Endometrium (tissue), 2 donors: Measurements from ENCODE around the gene KCNIP4.

Experiments used
- FAIRE-seq: peaks from 2 replicates; lab custom pipeline; 2012; peaks lifted over from hg19 to GRCh38; lab: Jason Lieb, UNC
- donor health status: control.
- donor health status: control.

The KCNIP4 gene

GRCh38 chr4:21763855-21764254, 184.7 kb downstream of the KCNIP4 start:
- FAIRE-seq: no peak

DNA sequence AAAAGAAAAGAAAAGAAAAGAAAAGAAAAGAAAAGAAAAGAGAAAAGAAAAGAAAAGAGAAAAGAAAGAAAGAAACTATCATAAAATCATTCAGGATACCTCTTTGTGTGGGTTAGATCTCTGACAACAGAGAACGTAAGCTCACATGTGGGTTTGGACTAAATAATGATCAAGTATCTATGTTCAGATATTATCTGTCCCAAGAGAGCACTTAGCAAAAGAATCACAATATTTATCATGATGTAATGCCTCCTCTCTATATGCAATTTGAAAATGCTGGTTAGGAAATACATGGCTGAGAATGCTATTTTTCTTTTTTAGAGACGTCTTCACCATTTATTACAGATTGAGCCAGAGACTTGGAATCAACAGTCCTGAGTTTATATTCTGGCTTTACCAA, 191.3 kb downstream of the KCNIP4 start:
- FAIRE-seq: no peak

DNA sequence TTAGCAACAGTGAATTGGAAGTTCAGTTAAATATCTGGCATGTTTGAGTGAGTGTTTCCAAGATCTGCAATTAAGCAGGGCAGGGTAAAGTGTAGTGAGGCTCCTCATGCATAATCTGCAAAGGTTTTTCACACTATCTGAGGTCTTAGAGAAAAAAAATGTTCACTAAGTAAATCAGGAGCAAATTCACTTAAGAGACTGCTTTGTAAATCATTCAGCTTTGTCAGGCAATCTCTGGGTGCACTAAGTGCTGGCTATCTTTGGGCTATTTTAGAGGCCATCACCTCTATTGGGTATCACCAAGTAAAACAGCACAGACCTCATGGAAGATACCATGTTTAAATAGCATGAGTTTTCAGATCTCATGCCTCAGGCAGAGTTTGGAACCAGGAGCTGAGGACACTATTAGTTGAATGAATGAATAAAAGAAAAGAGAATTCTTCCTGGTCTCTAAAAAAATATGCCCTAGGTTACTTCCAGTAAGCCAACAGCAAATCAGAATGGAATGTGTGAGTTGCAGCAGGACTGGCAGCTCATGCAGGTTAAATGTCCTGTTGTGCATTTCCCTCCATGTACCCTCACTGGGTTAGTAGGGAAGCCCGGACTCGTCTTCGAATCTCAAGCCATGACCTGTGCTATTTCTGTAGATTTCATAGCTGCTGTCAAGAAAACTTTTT, 195.3 kb downstream of the KCNIP4 start:
- FAIRE-seq: no peak

DNA sequence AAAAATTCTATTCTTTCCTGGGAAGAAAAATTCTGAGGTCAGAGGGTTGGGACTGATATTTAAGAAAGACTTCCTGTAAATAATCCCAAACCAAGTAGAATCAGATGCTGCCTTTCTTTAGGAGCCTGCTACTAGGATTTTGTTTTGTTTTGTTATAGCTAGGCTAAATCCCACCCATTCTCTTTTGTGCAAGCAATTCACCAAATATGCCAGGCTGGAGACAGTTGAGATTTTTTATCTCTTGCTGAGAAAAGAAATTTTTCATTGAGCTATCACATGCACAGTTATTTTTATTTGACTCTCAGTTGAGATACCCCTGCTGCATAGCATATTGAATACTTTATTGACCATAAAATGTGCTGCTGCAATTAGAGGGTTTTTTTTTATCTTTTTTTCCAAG, 196.0 kb downstream of the KCNIP4 start:
- FAIRE-seq: no peak

- no peak for FAIRE-seq
These were observed 198.6 kb downstream of the KCNIP4 start for GRCh38 chr4:21749924-21750323.

- FAIRE-seq: no peak
These were observed 199.2 kb downstream of the KCNIP4 start for GRCh38 chr4:21749412-21749811.

- no peak for FAIRE-seq
These were observed 204.5 kb downstream of the KCNIP4 start for GRCh38 chr4:21744046-21744445.

DNA sequence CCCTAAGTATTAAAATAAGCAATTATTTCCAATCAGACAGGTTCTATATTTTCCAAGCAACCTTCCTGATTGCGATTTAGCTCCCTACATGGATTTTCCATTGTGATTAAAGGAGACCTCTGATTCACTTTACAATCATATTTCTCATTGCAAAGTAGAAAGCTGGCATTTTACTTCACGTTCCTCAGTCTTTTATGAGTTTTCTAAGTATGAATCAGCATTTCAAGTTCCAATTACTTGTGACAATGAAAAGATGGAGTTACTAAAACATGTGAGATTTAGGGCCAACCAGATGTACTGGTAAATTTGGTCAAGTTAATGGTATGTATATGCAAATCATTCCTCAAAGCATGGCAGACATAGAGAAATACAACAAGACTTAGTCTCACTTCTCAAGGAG, 206.2 kb downstream of the KCNIP4 start:
- no peak for FAIRE-seq

DNA sequence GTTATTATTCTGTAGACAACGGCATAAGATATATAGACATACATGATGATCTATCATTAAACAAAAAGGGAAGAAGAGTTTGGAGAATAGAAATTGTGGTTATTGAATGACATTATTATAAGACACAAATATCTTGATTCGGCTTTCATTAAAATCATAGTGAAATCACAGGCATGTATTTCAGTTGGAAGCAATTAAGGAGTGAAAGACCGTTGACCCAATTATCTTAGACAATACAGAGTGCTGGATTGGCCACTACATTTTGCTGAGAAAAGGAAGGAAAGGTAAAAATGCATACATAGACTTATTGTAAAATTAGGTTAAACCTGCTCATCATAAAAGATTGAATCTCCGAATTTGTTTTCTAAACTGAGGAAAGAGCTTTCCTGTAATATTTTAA, 209.8 kb downstream of the KCNIP4 start:
- FAIRE-seq: no peak

DNA sequence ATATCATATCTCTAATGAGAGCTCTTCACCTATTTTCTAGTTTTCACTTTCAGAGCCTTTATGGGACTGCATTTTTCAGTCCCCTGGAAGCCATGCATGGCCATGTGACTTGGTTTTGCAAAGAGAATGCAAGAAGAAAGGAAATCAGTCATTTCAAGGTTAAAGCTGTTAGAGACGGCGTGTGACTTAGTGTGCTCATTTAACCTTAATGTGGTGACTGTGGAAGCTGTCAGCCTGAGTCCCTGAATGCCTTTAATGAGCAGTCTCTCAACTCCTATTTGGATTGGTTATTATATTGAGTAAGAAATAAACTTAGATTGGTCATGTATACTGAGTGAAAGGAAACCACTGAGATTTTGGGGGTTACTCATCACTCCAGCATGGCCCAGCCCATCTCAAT, 212.7 kb downstream of the KCNIP4 start:
- no peak for FAIRE-seq

DNA sequence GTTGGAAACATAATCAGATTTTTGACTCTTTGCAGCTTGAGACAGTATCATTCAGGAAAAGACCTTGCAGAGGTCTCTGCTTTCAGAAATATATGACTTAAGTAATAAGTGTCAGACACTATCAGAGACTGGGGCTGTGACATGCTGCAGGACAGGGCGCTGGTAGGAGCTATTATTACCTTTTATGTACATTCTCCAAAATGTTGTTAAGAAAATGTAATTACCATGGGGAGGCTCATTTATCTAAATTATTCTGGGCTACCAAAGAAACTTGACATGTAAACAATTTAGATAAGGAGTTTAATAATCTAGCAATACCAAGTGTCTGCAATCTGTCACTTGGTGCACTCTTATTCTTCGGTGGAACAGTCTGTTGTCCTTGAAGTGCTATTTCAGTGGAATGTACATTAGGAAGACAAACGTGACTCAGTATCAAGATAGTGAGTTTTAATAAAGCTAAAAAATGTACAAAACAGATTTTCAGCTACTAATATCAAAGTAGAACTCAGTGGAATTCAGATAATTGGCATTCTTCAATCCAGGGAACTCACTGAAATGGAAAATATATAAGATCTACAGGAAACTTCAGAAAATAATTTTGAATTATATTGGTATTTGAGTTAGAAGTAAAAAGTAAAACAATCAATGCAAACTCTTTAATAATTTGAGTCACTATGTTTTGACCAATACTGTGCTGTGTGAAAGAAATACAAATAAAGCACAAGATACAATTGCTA, 214.5 kb downstream of the KCNIP4 start:
- FAIRE-seq: no peak

- FAIRE-seq: no peak
These were observed 220.3 kb downstream of the KCNIP4 start for GRCh38 chr4:21728304-21728703.

DNA sequence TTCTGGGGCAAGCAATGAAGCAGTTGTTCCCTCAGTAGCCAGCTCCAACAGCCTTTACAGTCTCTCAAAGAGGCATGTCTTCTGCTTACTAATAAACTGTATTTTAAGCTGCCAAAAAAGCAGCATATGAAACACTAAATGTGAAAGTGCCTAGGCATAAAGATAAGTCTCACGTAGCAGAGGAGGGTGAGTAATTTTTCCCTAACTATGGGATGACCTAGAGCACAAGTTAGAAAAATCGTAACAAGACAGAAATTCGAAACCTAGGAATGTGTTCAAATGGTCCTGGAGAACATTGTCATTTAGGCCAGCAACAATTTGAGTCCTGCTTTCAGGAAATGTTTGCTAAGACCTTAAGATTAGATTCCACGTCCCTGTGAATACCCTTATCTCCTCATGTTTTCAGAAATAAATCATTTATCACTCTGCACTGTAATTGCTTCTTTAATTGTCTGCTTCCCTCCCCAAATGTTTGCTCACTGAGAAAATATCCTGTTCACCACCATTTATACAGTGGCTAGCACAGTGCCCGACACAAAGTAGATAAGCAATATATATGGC, 222.2 kb downstream of the KCNIP4 start:
- FAIRE-seq: no peak

- FAIRE-seq: no peak
These were observed 226.3 kb downstream of the KCNIP4 start for GRCh38 chr4:21722157-21722839.

GRCh38 chr4:21716531-21716930, 232.0 kb downstream of the KCNIP4 start:
- no peak for FAIRE-seq

GRCh38 chr4:21710179-21710835, 238.3 kb downstream of the KCNIP4 start:
- no peak for FAIRE-seq

DNA sequence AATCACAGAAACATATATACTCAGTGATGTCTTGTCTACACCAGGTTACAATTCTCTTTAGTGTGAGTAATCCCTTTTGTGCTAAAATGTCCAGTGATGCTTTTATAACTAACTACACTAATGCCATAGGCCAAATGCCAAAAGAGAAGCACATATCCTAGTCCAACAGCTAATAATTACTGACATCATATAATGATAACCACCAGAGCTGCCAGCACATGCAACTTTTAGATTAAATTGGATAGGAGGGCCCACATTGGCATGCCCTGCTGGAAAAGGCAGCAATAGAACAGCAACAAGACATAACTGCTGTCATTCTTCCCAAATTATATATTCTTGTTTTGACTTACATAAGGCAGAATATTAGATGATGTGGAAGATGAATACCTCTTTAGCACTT, 238.8 kb downstream of the KCNIP4 start:
- no peak for FAIRE-seq

- FAIRE-seq: no peak
These were observed 239.5 kb downstream of the KCNIP4 start for GRCh38 chr4:21709031-21709430.

DNA sequence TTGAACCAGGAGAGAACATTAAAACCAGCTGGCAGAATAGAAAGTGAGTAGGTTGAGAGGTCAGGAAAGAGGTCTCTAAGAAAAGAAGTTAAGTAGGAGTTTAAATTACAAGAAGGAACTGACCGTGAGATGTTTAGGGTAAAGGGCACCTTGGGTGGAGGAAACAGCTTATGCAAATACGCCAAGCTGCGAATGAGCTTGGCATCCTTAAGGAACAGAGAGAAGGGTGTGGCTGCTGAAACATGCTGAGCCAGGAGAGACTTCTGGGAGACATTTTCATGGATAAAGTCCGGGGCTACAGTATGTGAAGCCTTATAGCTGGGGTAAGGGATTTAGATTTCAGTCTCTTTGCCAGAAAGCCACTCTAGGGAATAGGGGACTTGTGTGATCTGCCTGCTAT, 249.1 kb downstream of the KCNIP4 start:
- no peak for FAIRE-seq

DNA sequence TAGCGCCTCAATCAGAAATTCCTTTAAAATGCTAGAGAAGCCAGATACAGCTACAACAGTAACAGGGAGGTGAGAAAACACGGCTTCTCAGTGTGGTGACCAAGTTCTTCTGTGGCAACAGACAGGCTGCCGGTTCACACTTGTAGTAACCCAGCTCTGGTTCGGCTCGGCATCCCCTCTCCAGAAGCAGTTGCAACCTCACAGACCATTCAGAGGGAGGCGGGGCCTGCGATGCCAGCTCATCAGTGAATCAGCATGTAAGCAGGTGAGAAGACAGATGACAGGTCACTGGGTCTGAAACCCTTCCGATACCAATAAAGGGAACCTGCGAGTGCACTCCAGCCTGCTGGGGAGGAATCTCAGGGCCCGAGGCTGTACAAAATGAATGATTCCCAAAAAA, 251.0 kb downstream of the KCNIP4 start:
- no peak for FAIRE-seq

GRCh38 chr4:21695141-21695540, 253.4 kb downstream of the KCNIP4 start:
- FAIRE-seq: no peak

DNA sequence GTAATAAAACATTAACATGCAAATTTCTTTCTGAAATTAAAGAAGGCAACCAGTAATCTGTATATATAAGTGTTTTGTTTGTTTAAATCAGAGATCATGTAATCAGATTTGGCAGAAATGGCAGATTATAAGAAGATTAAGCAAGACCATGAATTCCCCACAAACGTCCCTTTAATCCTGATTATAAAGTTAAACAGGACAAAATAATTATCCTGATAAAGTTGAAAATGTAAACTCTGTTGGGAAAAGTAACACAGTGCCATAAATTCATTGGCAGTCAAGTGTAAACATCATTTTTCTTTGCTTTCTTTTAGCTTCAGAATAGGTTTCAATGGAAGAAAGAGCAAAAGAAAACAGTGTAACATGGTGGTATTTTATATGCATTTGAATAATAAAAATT, 256.3 kb downstream of the KCNIP4 start:
- FAIRE-seq: peak; percentile 81
